ENCODE data around the gene ANKMY1.
A peak's percentile ranks its signal among the peaks of the same experiment; 100 is the strongest.

ANKMY1 gene

GRCh38 chr2:240571314-240571973 lies 13.7 kb upstream of the ANKMY1 start:
- Histone ChIP-seq H3K4me1 (ENCODE audit: low read depth, poor library complexity, severe bottlenecking) (peaks cover 22% of the 10 kb centered on the region), H3K36me3 (ENCODE audit: insufficient read depth) (no peaks in the 10 kb centered on the region), H3K4me2 (no peak overlapping the region), H4K20me1 (ENCODE audit: insufficient read depth) (no peaks in the 10 kb centered on the region), H3K27me3 (ENCODE audit: insufficient read depth, low read depth) (no peaks in the 10 kb centered on the region), H3K4me3 (IDR thresholded peaks at IDR 0.05; ENCODE audit: insufficient read depth, low read depth, low read length) (no peak overlapping the region), H3K79me2 (ENCODE audit: insufficient read depth, low read depth) (peaks cover 28% of the 10 kb centered on the region), H2AFZ (ENCODE audit: low read depth) (no peak overlapping the region), H3K27ac (no peak overlapping the region), H3K9ac (no peak overlapping the region)
- TF ChIP-seq, protein P1, sequence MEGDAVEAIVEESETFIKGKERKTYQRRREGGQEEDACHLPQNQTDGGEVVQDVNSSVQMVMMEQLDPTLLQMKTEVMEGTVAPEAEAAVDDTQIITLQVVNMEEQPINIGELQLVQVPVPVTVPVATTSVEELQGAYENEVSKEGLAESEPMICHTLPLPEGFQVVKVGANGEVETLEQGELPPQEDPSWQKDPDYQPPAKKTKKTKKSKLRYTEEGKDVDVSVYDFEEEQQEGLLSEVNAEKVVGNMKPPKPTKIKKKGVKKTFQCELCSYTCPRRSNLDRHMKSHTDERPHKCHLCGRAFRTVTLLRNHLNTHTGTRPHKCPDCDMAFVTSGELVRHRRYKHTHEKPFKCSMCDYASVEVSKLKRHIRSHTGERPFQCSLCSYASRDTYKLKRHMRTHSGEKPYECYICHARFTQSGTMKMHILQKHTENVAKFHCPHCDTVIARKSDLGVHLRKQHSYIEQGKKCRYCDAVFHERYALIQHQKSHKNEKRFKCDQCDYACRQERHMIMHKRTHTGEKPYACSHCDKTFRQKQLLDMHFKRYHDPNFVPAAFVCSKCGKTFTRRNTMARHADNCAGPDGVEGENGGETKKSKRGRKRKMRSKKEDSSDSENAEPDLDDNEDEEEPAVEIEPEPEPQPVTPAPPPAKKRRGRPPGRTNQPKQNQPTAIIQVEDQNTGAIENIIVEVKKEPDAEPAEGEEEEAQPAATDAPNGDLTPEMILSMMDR (conservative IDR thresholded peaks at IDR 0.05; ENCODE audit: low read depth, low read length): no peak

DNA sequence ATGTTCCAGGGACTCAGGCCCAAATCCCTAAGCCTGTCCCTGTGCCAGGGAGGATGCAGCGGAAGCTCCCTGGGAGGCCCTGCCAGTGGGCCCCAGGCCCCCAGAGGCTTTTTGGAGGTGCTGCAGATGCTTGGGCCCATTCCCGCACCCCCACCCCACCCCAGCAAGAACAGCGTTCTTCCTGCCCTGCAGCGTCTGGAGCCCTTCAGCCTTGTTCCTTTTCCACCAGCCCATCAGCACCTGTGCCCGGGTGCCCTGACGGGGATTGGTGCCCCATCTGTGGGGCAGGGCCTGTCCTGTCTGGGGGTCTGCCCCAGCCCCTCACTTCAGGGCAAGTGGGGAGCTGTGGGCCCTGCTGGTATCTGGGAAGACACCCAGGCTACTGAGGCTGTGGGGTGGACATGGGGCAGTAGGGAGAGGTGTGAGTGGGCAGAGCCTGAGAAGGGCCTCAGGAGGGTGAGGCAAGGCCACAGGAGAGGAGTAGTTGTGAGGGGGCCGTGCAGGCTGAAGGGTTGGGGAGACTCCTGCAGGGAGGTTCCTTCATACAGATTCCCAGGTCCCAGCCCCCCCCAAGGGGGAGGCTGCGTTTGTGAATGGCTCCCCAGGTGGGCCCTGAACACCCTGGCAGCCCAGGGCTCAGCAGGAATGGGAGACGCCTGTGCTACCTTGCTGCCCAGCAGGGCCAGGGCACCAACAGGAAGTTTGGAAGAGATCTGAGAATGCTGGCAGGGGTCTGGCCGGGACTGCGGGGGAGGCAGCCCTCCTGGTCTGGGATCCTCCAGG lies 12.9 kb upstream of the ANKMY1 start:
- H3K27ac ChIP-seq: no peak overlapping the region
- no peaks in the 10 kb centered on the region for H3K27me3 ChIP-seq (ENCODE audit: insufficient read depth, low read depth)
- no peak overlapping the region for H2AFZ ChIP-seq (ENCODE audit: low read depth)
- TF ChIP-seq, protein P1 (conservative IDR thresholded peaks at IDR 0.05; ENCODE audit: low read depth, low read length): no peak
- peaks cover 28% of the 10 kb centered on the region for H3K79me2 ChIP-seq (ENCODE audit: insufficient read depth, low read depth)
- no peak overlapping the region; the same call in 1 of the 2 replicates for H3K4me2 ChIP-seq
- no peaks in the 10 kb centered on the region for H3K36me3 ChIP-seq (ENCODE audit: insufficient read depth)
- H3K4me3 ChIP-seq (IDR thresholded peaks at IDR 0.05; ENCODE audit: insufficient read depth, low read depth, low read length): no peak overlapping the region
- H3K4me1 ChIP-seq (ENCODE audit: low read depth, poor library complexity, severe bottlenecking): peaks cover 18% of the 10 kb centered on the region
- H3K9ac ChIP-seq: no peak overlapping the region
- no peaks in the 10 kb centered on the region for H4K20me1 ChIP-seq (ENCODE audit: insufficient read depth)

DNA sequence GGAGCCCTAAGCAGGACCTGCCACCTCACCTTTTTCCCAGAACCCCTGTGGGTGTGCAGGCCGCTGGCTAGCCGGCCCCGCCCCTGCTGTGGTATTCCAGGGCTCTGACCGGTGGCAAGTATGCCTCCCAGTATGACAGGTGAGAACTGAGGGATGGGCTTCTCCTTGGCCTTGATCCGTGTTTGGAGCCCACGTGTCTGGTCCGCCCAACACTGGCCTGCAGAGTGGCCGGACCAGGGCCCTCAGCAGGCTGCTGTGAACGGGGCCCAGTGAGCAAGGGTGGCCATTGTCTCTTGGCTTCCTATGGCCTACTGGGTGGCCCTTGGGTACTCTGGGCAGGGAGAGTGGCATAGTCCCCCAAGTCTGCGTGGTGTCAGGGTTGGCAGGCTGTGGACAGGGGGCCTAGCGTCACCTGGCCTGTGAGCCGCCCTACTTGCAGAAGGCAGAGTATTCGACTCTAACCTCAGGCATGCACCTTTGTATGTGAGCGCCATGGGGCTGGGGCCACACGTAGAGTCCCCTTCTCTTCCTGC lies 12.3 kb upstream of the ANKMY1 start:
- no peaks in the 10 kb centered on the region for H4K20me1 ChIP-seq (ENCODE audit: insufficient read depth)

DNA sequence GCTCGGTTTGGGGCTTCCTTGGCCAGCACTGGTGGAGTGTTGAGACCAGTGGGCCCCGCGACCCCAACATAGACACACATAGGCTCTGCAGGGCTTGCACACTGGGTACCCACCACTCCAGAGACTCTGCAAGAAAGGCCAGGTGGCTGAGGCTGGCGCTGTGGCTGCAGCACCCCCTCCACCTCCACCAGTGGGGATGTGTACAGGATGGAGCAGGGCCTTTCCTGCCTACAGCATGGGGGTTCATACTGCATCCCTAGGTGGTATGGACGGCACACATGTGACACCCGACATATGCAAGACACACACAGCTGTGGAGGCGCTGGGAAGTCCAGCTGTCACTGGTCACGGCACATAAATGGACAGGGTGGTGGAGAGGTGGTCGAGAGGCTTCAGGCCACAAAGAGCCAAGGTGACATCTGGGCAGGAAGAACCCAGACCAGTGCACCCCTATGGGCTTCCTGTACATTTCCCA lies 11.8 kb upstream of the ANKMY1 start:
- no peak overlapping the region for H2AFZ ChIP-seq (ENCODE audit: low read depth)
- peaks cover 24% of the 10 kb centered on the region for H3K4me1 ChIP-seq (ENCODE audit: low read depth, poor library complexity, severe bottlenecking)
- no peaks in the 10 kb centered on the region for H3K27me3 ChIP-seq (ENCODE audit: insufficient read depth, low read depth)
- no peaks in the 10 kb centered on the region for H3K36me3 ChIP-seq (ENCODE audit: insufficient read depth)
- H4K20me1 ChIP-seq (ENCODE audit: insufficient read depth): no peaks in the 10 kb centered on the region
- TF ChIP-seq, protein P1 (conservative IDR thresholded peaks at IDR 0.05; ENCODE audit: low read depth, low read length): no peak
- H3K9ac ChIP-seq: peak overlapping the region; percentile 64; the same call in 1 of the 2 replicates
- peak overlapping the region; percentile 68 for H3K4me2 ChIP-seq
- peak overlapping the region; percentile 78 for H3K4me3 ChIP-seq (IDR thresholded peaks at IDR 0.05; ENCODE audit: insufficient read depth, low read depth, low read length)
- peaks cover 28% of the 10 kb centered on the region for H3K79me2 ChIP-seq (ENCODE audit: insufficient read depth, low read depth)
- H3K27ac ChIP-seq: peak overlapping the region; percentile 63; the same call in 1 of the 2 replicates

More for the DNA sequence above, 12.3 kb upstream of the ANKMY1 start:
- H2AFZ ChIP-seq (ENCODE audit: low read depth): no peak overlapping the region
- peaks cover 19% of the 10 kb centered on the region for H3K4me1 ChIP-seq (ENCODE audit: low read depth, poor library complexity, severe bottlenecking)
- no peaks in the 10 kb centered on the region for H3K27me3 ChIP-seq (ENCODE audit: insufficient read depth, low read depth)
- TF ChIP-seq, protein P1 (conservative IDR thresholded peaks at IDR 0.05; ENCODE audit: low read depth, low read length): no peak
- no peak overlapping the region; the same call in 1 of the 2 replicates for H3K27ac ChIP-seq
- H3K9ac ChIP-seq: no peak overlapping the region; the same call in 1 of the 2 replicates
- H3K79me2 ChIP-seq (ENCODE audit: insufficient read depth, low read depth): peaks cover 28% of the 10 kb centered on the region
- peak overlapping the region; percentile 48 for H3K4me3 ChIP-seq (IDR thresholded peaks at IDR 0.05; ENCODE audit: insufficient read depth, low read depth, low read length)
- H3K36me3 ChIP-seq (ENCODE audit: insufficient read depth): no peaks in the 10 kb centered on the region
- H3K4me2 ChIP-seq: peak overlapping the region; percentile 68
